Islet precursor cell (in vitro differentiated cells): ENCODE measurements around the gene KSR2.
"Not testable (repeated sequence)": the region's sequence is repeated elsewhere in the genome, so short reads cannot be mapped to it uniquely, and the experiment has no call there.

Experiments used
- DNase-seq: peaks from one replicate; pipeline ENCODE4 v3.0.0-alpha.2; 2018

The KSR2 gene

GRCh38 chr12:117809509-117809908 lies 159.3 kb downstream of the KSR2 start:
- no peak for DNase-seq

GRCh38 chr12:117807946-117808345 lies 160.8 kb downstream of the KSR2 start:
- no peak for DNase-seq

DNA sequence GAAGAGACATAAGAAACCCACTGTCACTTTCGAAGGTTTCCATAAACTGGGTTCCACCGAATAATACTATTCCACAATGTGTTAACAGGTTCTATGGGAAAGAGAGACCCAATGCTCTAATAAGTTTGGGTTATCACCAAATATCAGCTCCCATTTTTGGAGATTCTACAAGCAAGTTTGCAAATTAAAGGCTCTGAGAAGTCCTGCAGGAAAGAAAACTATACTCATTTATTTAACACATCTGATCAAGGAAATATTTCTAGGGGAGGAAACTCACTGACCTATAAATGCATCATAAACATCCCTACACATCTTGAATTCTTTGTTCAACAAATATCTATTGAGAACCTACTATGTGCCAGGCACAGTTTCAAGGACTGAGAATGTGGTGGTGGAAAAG lies 161.4 kb downstream of the KSR2 start:
- no peak for DNase-seq

DNA sequence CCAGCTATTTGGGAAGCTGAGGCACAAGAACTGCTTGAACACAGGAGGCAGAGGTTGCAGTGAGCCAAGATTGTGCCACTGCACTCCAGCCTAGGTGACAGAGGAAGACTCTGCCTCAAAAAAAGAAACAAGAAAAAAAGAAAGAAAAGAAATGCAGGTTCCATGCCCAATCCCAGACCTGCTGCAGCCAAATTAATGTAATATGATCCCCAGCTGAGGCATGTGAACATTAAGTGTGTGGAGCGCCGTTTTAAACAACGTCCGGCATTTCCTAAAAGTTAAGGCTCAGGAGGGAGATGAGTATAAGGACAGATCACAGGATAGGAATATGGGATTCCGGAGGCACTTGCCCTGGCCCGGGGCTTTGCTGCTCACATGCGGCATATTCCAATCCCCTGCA lies 162.9 kb downstream of the KSR2 start:
- DNase-seq, result no peak

- DNase-seq, result peak; percentile 7
These were observed 165.8 kb downstream of the KSR2 start for GRCh38 chr12:117803001-117803400.

GRCh38 chr12:117800711-117801110 lies 168.1 kb downstream of the KSR2 start:
- not testable (repeated sequence) for DNase-seq

DNA sequence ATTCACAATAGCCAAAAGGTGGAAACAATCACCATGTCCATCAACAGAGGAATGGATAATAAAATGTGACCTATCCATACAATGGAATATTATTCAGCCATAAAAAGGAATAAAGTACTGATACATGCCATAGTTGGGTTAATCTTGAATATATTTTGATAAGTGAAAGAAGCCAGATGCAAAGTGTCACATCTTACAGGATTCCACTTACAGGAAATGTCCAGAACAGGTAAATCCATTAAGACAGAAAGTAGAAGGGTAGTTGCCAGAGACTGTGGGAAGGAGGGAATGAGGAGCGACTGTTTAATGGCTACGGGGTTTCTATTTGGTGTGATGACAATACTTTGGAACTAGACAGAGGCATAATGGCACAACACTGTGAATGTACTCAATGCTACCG lies 171.6 kb downstream of the KSR2 start:
- DNase-seq, result no peak

- no peak for DNase-seq
These were observed 175.8 kb downstream of the KSR2 start for GRCh38 chr12:117792877-117793424.

- no peak for DNase-seq
These were observed 176.3 kb downstream of the KSR2 start for GRCh38 chr12:117792471-117792870.

GRCh38 chr12:117790948-117791347 lies 177.8 kb downstream of the KSR2 start:
- DNase-seq, result no peak

DNA sequence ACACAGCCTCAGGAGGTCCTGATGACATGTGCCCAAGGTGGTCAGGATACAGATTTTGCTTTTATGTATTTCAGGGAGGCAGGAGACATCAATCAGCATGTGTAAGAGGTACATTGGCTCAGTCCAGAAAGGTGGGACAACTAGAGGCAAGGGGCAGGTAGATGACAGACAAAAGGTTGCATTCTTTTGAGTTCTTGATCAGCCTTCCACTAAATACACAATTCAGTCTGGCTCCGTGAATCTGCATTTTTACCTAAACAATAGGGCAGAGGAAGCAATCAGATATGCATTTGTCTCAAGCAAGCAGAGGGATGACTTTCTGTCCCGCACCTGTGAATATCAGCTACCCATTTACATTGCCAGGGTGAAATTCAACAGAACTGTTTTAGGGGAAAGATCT lies 178.6 kb downstream of the KSR2 start:
- DNase-seq, result no peak

DNA sequence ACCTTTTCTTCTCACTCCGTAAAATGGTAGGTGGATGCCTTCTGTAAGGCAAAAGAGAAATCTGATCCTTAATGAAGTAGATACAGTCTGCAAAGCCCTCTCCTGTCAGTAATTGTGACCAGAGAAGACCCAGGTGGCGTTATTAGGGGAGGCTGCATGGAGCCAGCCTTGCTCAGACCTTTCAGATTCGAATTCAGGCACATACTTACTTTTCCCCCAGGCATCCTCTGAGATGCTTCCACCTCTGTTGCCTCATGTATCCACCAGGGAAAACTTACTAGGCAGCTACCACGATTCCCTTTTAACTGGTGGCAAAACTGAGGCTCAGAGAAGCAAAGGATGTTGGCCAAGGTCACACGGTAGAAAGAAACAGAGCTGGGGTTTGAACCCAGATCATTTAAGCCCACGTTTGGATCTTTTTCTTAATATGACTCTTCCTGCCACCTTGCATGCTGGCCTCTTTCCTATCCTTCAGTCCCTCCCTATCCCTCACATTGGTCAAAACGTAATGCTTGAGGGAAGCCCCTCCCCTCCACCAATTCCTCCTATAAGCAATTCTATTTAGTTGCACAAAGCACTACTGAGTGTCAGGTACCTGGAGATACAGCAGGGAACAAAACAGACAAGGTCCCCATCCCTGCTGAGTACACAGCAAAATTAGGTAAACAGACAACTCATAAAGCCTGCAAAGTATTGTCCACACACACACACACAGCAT lies 179.4 kb downstream of the KSR2 start:
- no peak for DNase-seq

DNA sequence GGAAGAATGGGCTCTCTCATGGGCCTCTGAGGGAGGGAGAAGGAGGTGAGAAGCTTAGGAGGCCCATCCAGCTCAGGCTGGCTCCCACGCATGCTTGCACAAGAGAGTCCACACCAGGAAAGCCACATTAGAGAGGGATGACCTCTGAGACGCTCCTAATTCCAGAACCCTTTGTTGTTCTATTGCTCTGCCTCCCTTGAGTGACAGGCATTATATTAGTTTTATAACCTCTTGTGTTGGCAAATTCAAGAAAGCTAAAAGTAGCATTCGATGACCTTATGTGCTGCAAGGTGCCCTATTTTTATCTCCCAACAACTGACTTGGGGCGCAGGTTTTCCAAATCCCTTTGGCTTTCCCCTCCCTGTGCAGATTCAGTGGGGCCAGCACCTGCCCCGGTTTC lies 190.1 kb downstream of the KSR2 start:
- DNase-seq, result no peak

DNA sequence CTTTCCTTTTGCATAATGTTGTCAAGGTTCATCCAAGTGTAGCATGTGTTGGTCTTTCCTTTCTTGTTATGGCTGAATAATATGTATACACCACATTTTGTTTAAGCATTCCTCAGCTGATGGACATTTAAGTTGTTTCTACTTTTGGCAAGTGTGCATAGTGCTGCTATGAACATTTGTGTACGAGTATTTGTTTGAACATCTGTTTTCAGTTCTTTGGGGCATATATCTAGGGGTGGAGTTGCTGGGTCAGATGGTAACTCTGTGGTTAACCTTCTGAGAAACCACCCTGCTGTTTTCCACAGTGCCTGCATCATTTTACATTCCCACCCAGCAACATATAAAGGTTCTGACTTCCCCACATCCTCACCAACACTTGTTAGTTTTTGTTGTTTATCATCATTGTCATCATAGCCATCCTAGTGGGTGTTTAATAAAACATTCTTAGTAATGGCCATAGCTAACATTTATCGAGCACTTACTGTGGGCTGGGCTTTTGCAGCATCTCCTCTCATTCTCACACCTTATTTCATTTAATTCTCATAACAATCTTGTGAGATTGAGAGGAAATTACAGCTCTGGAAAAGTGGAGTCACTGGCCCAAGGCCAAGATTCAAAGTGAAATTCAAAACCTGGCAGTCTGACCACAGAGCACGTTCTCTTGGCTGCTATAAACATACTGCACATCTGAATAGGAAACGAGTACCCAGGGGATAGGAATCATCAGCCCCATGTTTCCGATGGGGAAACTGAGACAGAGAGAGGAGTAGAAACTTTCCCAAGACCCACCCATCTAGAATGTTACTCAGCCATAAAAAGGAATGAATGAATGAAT lies 193.6 kb downstream of the KSR2 start:
- no peak for DNase-seq

DNA sequence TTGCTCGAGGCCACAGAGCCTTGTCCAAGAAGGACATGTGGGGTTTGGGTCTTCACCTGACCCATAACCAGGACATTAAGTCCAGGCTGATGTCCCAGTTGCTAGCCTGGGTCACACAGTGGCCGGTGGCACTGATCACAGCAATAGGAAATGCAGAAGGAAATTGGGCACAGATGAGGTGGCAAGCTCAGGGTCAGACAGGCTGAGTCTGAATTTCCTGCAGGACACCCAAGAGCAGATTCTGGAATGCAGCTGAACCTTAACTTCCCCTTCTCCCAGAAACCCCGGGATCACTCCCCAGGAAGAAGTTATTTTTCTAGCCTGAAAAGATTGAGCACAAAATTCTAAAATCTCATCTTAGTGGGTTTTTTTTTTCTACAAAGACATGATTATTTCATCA lies 199.9 kb downstream of the KSR2 start:
- peak; percentile 18 for DNase-seq

- DNase-seq, result no peak
These were observed 202.8 kb downstream of the KSR2 start for GRCh38 chr12:117766008-117766407.

DNA sequence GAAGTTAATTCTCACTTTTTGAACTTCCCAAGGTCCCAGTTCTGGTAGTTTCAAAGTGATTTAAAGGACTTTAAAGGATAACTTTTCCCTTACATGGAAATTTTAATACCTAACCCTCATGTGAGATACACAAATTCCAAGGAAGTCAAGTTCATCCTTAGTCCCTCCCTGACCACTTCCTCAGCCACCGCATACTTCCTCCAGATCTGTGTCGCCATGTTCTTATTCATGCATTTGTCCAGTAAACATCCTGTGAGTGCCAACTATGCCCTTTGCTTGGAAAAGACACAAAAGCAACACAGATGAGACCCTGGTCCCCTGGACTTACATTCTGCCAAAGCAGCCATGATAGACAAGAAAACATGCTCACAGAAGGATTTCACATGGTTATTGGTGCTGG lies 206.6 kb downstream of the KSR2 start:
- peak; percentile 32 for DNase-seq

- no peak for DNase-seq
These were observed 207.2 kb downstream of the KSR2 start for GRCh38 chr12:117761528-117762100.

GRCh38 chr12:117760990-117761389 lies 207.8 kb downstream of the KSR2 start:
- no peak for DNase-seq

GRCh38 chr12:117750657-117751056 lies 218.1 kb downstream of the KSR2 start:
- no peak for DNase-seq

DNA sequence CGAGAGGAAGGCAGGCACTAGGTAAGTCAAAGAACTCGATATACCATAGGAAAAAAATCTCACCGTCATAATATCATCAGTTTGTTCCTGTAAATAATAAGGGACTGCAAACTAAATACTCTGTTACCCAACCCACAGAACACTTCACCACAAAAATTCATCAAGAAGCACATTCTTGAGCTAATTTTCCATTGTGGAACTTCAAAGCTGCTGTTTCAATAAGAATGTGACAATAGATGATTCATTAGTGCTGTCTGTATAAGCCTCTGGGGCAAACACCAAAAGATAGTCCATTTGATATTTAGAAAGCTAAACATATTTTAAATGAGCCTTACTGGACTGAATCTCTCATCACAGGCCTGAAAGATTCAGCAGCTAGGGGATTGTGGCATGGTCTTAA lies 219.4 kb downstream of the KSR2 start:
- no peak for DNase-seq

DNA sequence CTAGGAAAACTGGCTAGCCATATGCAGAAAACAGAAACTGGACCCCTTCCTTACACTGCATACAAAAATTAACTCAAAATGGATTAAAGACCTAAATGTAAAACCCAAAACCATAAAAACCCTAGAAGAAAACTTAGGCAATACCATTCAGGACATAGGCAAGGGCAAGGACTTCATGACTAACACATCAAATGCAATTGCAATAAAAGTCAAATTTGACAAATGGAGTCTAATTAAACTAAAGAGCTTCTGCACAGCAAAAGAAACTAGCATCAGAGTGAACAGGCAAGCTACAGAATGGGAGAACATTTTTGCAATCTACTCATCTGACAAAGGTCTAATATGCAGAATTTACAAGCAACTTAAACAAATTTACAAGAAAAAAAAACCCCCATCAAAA lies 222.4 kb downstream of the KSR2 start:
- not testable (repeated sequence) for DNase-seq

DNA sequence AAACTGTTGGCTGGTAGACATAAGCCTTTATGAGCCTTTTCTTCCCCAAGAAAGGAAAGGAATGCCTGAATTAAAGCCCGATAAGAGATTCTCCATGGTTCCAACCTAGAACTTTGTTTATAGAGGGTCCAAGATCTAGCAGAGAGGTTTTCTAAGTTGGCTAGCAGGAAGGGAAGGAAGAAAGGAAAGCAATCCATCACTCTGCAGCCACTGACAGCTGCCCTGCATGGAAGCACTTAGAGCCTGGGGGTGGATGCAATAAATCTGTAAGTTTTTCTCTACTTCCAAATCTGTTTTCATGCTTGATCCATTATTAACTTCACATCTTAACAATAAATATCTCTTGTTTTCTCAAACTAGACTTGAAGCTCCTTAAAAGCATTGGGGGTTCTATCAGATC lies 224.4 kb downstream of the KSR2 start:
- DNase-seq, result no peak

DNA sequence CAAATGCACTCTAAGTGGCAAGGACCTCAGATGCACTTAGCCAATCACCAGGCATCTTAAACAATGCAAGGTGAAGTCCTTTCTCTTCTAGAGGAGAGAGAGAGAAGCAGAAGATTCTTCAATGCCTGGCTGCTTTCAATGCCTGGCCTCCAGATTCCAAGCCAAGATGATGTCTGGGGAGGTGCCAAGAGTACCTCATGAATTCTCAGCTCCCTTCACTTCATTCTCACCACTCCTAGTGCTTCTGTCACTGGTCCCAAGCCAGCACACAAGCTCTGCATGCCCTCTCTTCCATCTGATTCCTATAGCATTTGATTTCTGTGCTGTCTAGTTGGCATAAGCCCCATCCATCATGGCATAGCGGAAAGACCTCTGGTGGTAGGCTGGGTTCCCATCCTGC lies 225.0 kb downstream of the KSR2 start:
- DNase-seq, result no peak
